ENCODE measurements around the gene OLFM4.

GRCh38 chr13:53038993-53039392, 10.4 kb downstream of the OLFM4 start:
- TF ChIP-seq CTCF (IDR thresholded peaks at IDR 0.05) (no peak), POLR2A (IDR thresholded peaks at IDR 0.05) (no peak)

Measured in uterus (tissue), 2 donors.